ENCODE measurements around the gene TACR2. TPM values are rescaled to one million over a fixed set of nuclear protein-coding genes. Genes with fewer than 3 reads are reported as not detected.

TACR2 gene
- total RNA-seq, 1 experiment from 2014 or later: 0.36 TPM

DNA sequence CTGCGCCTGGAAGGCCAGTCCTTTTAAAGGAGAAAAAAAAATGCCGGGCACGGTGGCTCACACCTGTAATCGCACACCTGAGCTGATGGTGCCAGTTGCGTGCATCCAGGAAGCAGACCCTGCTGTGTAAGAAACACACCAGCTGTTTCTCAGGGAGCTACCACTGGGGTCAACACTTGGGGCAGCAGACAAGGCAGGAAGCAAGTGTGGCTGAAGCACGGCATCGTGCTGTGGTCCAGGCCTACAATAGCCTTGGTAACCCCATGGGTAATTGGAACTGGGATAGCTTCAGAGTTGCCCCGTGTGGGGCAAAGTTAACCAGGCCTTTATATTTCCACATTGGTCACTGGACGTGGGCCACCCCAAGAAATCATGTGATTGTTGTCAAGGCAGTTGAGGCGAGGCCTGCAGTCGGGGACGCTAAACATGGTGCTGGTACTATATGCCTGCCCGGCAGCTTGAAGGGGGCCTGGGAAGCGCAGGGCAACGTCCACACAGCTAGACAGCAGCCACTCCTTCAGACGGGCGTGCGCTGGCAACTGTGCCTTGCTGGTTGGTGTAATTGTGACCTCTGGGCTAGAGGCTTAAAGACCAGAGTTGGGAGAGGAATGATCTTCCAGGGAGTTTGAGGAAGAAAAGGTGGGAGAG, 2.5 kb upstream of the TACR2 start:
- no peak for DNase-seq (ENCODE audit: low read depth)

DNA sequence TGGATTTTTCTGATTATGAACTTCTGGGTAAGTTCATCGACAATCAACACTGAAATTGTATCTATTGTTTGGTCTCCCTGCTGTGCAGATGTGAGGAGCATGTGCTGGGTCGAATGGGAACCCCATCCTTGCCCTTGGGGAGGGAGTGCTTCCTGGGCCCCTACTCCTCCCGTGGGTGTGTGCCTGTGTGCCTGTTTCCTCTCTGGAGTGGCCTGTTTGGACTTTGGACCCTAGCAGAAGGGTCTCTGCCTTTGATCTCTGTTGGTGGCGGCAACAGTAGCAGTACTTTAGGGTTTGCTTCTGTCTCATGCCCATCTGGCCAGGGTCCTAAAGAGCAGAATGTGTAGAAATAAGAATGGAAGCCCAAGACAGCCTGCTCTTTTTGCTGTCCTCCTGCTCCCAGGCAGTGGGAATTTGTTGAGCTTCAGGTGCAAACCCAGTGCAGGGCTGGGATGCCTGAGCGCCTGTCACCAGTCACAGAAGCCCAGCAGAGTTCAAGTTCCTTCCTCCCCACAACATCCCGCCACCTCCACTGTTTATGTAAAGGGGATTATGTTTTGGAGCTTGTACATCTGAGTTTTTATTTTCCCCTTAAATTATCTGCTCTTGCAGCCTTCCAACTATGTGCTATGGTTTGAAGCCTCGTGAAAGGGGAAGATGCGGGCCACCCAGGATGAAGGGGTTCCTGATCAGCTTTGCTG, 1.5 kb upstream of the TACR2 start:
- DNase-seq (ENCODE audit: low read depth): no peak

DNA sequence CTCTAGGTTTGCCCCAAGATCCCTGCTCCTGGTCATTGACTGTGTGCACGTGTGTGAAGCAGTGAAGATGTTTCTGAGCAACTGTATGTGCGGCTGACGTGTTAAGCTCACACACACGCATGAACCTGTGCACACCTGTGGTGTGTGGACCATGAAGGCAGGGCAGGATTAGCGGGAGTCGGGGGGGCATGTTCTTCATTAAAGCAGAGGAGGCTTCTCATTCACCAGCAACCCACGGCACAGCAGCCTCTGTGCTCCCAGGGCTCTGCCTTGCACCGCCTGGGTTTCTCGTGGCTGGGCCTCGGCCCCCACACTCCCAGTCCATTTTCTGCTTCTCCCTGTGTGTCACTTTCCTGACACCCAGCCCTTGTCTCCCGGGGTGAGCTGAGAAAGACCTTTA, 824 bp upstream of the TACR2 start:
- DNase-seq (ENCODE audit: low read depth): no peak

DNA sequence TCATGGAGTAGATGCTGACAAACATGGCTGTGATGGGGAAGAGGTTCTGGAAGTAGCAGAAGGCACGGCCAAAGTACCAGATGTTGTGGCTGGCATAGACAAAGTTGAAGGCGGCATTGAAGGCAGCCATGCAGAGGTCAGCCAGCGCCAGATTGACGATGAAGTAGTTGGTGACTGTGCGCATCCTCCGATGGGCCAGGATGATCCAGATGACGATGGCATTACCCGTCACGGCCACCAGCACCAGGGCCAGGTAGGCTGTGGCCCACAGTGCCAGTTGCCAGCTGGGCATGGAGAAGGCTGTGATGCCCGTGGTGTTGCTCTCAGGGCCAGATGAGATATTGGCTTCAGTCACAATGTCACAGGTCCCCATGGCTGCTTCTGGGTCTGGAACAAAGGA, 767 bp downstream of the TACR2 start:
- DNase-seq (ENCODE audit: low read depth): no peak

DNA sequence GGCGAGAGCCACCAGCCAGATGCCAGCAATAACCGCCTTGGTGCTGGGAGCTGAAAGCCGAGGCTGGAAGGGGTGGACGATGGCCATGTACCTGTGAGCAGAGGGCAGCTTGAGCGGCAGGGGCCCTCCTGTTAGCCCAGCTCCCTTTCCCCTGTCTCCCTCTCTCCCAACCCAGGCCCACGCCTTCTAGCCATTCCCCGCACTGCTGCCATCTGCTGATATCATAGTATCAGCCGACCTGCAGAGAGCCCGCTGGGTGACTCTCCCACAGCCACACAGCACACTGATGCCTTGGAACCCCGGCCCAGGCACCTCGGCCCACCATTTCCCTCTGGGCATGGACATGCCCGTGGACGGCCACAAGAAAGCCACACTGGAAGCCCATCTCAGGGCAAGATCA, 1.7 kb downstream of the TACR2 start:
- DNase-seq (ENCODE audit: low read depth): no peak

DNA sequence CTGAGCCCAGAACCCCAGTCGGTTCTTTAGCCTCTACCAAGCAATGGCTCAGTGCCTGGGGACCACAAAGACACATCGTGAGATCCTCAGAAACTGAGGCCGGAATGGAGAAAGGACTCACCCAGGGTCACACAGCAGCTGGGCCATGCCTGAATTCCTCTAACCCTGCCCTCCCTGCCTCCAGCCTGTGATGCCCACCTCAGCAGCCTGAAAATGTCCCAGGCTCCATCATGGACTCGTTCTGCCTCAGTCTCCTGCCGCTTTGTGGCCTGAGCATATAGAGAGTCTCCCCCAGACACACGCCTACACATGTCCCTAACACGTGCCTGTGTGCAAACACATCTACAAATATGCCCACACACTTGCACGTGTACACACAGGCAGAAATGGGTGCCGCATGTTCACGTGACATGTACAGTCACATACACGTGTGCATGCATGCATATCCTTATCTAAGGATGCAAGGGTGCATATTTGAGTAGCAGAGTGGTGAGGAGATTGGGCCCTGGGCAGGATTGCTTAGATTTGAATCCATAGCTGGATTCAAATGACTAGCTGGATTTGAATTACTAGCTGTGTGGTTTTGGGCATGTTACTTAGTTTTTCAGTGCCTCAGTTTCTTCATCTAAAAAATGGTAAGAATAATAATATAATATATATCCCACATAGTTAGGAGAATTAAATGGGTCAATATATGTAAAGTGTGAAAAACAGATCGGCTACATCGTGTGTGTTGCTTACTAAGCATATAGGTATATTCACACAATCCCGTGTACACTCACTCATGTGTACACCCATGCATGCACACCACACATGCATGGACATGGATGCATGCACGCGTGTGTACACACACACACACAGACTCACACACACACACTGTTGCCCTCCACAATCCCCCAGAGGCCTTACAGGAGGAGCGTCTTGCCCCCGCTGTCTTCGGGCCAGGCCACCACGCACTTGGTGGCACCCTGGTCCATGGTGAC, 2.4 kb downstream of the TACR2 start:
- no peak for DNase-seq (ENCODE audit: low read depth)

DNA sequence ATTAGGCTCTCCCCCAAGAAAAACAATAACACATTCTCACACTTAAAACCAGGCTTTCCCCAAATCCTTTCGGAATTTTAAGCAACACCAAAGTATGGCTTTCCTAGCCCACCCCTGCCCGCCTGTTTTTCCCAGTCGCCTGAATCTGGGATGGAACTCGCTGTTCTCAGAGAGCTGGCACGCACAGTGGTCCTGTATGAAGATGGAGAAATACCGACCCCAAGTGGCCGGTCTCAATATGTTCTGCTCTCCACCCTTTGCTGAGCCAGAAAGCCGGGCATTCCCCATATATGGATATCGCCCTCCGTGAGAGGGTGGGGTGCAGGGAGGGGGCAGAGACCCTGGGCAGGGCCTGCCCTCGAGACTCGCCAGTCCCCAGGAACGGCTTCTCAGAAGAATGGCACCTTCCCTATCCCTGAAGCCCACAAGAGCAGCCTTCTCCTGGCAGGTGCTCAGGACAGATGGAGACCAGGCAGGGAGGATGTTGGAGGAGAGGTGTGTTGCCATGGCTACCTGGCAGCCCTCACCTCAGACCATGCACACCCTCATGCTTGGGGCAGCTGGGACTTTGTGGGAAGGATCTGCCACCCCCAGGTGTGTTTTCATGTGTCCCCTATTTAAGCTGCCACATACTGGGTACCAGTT, 3.4 kb downstream of the TACR2 start:
- DNase-seq (ENCODE audit: low read depth): peak; percentile 68

DNA sequence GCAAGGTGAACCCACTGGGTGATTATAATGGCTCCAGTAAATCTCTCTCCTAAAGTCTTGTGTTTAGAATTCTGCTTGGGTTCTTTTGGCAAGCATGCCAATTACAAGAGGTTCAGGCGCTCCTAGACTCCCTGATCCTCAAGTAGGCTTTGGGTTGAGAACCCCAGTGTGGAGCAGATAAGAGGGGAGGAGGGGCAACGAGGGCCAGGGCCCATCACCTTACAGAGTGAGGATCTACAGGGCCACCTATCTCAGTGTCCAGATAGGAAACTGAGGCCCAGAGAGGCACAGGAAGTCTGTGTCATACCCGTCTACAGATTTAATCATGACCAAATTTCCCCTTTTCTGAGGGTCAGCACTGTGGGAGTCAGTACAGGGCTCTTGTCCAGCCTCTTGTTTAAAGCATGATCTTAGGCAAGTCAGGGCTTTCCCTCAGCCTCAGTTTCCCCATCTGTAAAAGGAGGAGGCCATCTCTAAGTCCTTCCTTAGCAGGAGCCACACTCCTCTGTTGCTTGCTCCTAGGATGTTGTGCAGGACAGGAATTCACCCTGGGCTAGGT, 4.4 kb downstream of the TACR2 start:
- no peak for DNase-seq (ENCODE audit: low read depth)

DNA sequence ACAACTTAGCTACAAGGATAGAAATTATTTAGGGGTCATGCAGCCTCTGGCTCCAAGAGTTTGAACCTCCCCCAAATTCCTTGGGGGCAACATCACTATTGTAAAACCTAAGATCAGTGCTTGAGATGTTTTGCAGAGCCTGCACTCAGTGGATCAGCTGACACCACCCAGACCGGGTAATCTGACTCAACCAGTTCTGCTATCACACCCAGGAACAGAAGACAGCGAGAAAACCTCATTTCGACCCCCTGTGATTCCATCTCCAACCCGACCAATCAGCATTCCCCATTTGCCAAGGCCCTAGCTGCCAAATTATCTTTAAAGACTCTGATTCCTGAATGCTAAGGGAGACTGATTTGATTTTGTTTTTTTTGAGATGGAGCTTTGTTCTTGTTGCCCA, 5.2 kb downstream of the TACR2 start:
- no peak for DNase-seq (ENCODE audit: low read depth)

DNA sequence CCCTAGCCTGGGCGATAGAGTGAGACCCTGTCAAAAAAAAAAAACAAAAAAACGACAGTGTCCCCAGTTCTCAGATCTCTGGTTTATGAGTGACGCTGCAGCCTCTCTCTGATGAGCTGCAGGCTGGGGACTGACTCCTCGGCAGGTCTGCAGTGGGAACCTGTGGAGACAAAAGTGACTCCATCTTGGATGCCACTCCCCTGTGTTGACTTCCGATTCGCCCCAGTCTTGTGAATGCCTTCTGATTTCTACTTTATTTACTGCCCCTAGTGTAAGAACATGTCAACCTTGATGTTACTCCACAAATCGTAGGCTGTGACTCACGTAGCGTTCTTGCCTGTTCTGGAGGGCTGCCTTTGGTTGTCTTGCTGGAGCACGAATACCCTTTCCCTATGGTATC, 6.2 kb downstream of the TACR2 start:
- DNase-seq (ENCODE audit: low read depth): no peak

DNA sequence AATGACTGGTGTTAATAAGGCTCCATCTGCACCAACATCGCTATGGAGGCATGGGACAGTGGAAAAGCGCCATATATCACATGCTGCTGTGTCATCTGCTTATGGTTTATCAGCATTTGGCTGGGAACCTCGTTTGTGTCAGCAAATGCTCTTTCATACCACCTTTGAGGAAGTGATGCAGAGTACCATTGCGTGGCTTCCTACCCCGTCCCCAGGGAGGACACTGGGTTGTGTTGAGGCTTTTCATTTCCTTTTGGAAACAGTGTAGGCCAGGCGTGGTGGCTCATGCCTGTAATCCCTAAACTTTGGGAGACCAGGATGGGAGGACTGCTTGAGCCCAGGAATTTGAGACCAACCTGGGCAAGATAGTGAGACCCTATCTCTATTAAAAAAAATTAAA, 6.8 kb downstream of the TACR2 start:
- DNase-seq (ENCODE audit: low read depth): no peak

DNA sequence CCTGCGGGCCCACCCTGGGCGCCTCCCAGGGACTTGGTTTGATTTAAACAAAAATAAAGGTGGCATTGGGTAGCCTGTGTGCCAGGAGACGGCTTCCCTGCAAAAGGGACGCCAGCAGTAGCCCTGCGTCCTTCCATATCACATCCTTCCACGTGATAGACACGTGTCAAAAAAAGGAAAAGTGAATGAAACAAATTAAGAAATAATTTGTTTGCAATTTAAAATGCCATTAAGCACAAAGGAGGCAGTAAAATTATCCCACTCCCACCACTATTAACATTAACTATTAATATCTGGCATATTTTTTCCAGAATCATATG, 7.6 kb downstream of the TACR2 start:
- DNase-seq (ENCODE audit: low read depth): no peak

DNA sequence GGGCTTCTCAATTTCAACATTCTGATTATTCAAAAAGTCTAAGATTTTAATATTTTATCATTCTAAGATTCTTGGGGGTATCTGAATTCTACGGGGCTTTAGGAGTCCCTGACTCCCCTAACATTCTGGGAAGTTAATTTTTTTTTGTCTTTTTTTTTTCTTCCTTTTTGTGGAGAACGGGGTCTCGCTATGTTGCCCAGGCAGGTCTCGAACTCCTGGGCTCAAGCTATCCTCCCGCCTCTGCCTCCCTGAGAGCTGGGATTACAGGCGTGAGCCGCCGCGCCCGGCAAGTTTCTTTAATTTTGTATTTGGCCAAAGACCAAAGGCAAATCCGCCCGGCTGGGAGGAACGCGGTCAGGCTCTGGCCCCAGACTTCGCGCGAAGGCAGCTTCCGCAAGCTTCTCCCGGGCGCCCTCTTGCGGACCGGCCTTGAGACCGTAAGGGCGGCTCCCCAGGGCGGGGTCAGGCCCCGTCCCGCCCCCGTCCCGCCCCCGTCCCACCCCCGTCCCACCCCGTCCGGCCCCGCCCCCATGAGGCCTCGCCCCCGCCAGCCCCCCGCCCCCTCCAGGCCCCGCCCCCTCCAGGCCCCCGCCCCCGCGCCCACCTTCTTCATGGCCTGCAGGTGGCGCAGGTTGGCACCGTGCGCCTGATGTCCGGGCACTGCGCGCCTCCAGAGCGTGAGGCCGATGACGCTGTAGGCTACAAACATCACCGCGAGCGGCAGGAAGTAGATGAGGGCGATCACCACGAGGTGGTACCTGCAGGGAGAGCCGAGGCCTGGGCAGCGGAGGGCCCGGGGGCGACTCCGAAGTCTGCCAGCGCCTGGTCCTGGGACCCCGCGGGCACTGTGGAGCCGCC, 8.2 kb downstream of the TACR2 start:
- DNase-seq (ENCODE audit: low read depth): peak; percentile 86

DNA sequence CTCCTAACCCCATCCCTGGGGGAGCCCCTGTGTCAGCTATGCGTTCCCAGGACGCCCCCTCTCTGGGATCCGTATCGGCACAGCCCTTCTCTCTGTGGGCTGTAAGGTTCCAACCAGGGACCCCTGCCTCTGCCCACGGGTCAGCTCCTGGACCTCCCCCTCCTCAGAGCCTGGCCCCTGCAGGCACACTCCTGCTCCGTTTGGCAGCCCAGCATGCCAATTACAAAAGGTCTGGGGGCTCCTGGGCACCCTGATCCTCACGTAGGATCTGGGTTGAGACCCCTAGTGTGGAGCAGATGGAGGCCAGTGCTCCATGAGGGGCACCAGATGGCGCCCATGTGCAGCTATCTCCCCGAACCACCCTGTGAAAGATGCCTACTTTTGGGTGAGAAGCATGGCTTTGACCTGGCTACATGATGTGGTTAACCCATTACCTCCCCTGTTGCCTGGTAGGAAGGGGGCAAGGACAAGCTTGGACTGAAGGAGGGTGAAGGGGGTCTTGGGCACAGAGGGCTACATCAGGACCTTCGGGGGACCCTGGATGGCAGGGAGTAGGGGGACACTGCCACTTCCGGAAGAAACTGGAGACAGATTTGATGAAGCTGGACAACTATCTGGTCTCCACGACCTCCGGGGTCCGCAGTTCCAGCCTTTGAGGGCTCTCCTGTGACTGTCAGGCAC, 9.0 kb downstream of the TACR2 start:
- DNase-seq (ENCODE audit: low read depth): no peak

DNA sequence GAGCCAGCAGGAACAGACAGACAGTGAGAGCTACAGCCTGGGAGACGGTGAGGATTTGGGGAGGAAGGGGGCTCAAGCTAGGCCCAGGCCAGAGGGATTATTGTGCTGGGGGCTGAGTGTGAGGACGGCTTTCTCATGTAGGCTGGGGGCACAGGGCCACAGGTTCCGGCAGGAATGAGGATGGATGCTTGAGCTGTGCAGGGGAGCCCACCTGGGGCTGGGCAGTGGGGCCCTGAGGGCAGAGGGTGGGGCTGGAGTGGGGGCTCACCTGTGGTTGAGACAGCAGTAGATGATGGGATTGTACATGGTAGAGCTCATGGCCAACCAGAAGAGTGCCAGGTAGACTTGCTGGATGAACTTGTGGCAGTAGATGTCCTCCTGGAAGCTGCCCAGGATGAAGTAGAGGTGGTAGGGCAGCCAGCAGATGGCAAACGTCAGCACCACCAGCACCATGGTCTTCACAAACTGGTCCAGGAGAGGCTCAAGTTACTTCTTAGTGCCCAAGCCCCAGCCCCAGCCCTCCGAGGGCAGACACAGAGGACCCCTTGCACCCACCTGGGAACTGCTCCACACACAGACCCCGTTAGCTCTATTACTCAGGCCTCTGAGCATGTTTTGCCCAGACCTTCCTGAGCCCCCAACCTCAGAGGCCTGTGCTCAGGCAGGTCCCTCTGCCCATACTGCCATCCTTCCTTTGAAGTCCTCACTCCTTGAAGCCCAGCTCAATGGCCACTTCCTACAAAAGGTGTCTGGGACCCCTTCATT, 9.7 kb downstream of the TACR2 start:
- no peak for DNase-seq (ENCODE audit: low read depth)

DNA sequence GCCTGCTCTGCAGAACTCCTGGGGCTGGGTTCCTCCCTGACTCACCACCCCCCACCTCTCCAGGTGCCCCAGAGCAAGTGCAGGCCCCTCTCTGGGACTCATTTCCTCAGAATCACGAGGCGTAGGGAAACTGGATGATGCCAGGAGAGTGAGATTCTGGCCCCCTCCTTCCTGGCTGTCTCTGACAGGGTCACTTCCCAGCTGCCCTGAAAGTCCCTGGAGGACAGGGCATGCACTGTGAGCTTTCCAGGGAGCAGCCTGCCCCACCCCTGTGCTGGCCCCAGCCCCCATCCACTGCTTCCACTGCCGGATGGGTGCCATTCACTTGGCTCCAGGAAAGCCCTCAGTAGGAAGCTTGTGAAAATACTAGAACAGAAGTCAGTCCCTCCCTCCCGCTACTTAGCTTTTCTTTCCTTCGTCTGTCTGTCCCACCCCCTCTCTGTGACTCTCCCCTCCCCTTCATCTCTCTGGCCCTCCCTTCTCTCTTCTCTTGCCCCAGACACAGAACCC, 10.4 kb downstream of the TACR2 start:
- DNase-seq (ENCODE audit: low read depth): no peak

DNA sequence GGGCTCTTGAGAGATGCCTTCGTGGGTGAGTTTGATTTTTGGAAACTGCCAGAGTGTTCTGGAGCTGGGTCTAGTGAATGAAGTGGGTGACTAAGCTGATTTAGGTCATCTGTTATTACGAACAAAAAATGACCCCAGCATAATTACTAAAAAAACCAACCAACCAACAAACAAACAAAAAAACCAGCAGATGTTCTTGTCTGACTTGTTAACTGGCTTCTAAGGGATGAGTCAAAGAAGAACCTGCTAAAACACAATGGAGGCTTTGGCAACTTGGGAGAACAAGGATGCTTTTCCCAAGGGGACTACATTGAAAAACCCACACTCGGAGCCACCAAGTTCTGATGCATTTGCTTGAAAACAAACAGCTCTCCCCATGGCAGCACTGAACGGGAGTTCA, 11.5 kb downstream of the TACR2 start:
- no peak for DNase-seq (ENCODE audit: low read depth)

DNA sequence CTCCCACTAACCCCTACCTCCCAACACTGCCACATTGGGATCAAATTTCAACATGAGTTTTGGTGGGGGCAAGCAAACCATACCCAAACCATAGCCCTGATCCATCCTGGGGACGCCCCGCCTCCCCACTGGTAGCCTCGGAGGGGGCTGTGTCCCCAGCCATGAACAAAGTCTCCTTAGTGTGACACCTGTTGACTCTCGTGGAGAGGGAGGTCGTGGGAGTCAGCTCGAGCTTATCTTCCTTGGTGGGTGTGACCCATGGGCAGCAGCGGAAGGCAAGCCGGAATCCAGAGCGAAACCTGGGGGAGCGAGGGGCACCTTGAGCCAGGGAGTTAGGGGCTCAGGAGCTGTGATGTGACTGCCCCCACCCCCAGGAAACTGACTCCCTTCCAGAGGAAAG, 11.9 kb downstream of the TACR2 start:
- DNase-seq (ENCODE audit: low read depth): no peak

DNA sequence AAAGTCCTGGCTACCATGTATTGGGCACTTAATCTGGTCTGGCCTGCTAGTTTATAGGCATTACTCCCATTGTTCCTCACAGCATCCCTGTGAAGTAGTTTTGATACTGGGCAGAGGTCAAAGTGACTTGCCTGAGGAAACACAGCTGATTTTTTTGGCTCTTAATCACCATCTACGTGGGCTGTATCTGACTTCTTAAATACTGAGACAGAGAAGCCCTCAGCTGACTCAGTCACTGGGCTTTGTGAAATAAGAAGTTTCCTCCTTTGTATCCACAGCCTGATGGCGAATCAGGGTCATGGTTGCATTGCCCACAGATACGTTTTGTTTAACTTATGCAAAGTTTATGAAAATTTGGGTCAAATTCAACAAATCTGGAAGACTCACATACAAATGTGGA, 13.2 kb downstream of the TACR2 start:
- peak; percentile 65 for DNase-seq (ENCODE audit: low read depth)

Measured in RPMI7951 (cell line).